GM23248 (cell line): Measurements from ENCODE around the gene SPTLC2.

ENCODE experiments used
- EZH2 ChIP-seq: fragments of 200-600 bp; sonication (generic); IDR thresholded peaks from 2 replicates; pipeline ENCODE4 v1.6.1; 2018; ENCODE audit warnings: antibody characterized with exemption, mild to moderate bottlenecking; ENCODE audit not compliant: insufficient read depth, poor library complexity, severe bottlenecking
- EZH2phosphoT487 ChIP-seq: fragments of 200-600 bp; sonication (generic); IDR thresholded peaks from 2 replicates; pipeline ENCODE4 v1.6.1; 2018; ENCODE audit warnings: antibody characterized with exemption, moderate library complexity, mild to moderate bottlenecking, low read depth; ENCODE audit not compliant: insufficient read depth

GRCh38 chr14:77467801-77468200 is 148.6 kb downstream of the SPTLC2 start:
- no peak for TF ChIP-seq EZH2phosphoT487
- TF ChIP-seq EZH2 = no peak
